Measurements from ENCODE around the gene EML1.

The EML1 gene

GRCh38 chr14:99875421-99875820, 82.2 kb downstream of the EML1 start:
- no peak for DNase-seq

- no peak for DNase-seq
Observed at GRCh38 chr14:99875836-99876235, 82.6 kb downstream of the EML1 start.

GRCh38 chr14:99876406-99876805, 83.2 kb downstream of the EML1 start:
- no peak for DNase-seq

GRCh38 chr14:99878563-99878962, 85.3 kb downstream of the EML1 start:
- no peak for DNase-seq

GRCh38 chr14:99879401-99880295, 86.4 kb downstream of the EML1 start:
- no peak for DNase-seq

- no peak for DNase-seq
Observed at GRCh38 chr14:99880651-99881420, 87.6 kb downstream of the EML1 start.

- DNase-seq: no peak
Observed at GRCh38 chr14:99883866-99884650, 90.8 kb downstream of the EML1 start.

- peak; percentile 57 to 81 for DNase-seq
Observed at GRCh38 chr14:99884834-99885648, 91.8 kb downstream of the EML1 start.

- no peak for DNase-seq
Observed at GRCh38 chr14:99885649-99885958, 92.4 kb downstream of the EML1 start.

GRCh38 chr14:99887407-99887806, 94.2 kb downstream of the EML1 start:
- DNase-seq: no peak

- no peak for DNase-seq
Observed at GRCh38 chr14:99888149-99888548, 94.9 kb downstream of the EML1 start.

GRCh38 chr14:99889268-99889667, 96.1 kb downstream of the EML1 start:
- no peak for DNase-seq

GRCh38 chr14:99891266-99891665, 98.1 kb downstream of the EML1 start:
- no peak for DNase-seq

GRCh38 chr14:99891900-99892299, 98.7 kb downstream of the EML1 start:
- DNase-seq: no peak

GRCh38 chr14:99892406-99892805, 99.2 kb downstream of the EML1 start:
- DNase-seq: no peak

- DNase-seq: no peak
Observed at GRCh38 chr14:99896361-99896760, 103.1 kb downstream of the EML1 start.

- DNase-seq: peak; percentile 19 to 36
Observed at GRCh38 chr14:99899578-99900178, 106.5 kb downstream of the EML1 start.

- DNase-seq: no peak
Observed at GRCh38 chr14:99902925-99903324, 109.7 kb downstream of the EML1 start.

- no peak for DNase-seq
Observed at GRCh38 chr14:99904506-99904905, 111.3 kb downstream of the EML1 start.

- DNase-seq: no peak
Observed at GRCh38 chr14:99905121-99905520, 111.9 kb downstream of the EML1 start.

- no peak for DNase-seq
Observed at GRCh38 chr14:99907761-99908652, 114.8 kb downstream of the EML1 start.

Data from NCI-H446 (cell line).